ENCODE data around the gene NECTIN1. TPM values are rescaled to one million over a fixed set of nuclear protein-coding genes. Genes with fewer than 3 reads are reported as not detected.
A peak's percentile ranks its signal among the peaks of the same experiment; 100 is the strongest.

Gene NECTIN1
- 89.1 TPM for polyA plus RNA-seq (2013, experiment 1 of 4)
- polyA plus RNA-seq (2013, experiment 2 of 4), result 98.6 TPM
- polyA plus RNA-seq (2013, experiment 3 of 4), result 60.9 TPM
- polyA plus RNA-seq (2013, experiment 4 of 4), result 68.4 TPM

- Histone ChIP-seq H3K27ac (ENCODE audit: insufficient read depth, low read depth, low read length, poor library complexity, severe bottlenecking) (peak within 1 kb of the TSS; percentile 74), H3K27me3 (ENCODE audit: control insufficient read depth, insufficient read depth, low read length, poor library complexity, severe bottlenecking) (no peaks in the 10 kb centered on the region), H3K4me3 (ENCODE audit: insufficient read depth, low read depth, low read length) (peak within 1 kb of the TSS; percentile 96), H3K9me3 (ENCODE audit: control insufficient read depth, low read length) (no peaks in the 10 kb centered on the region), H3K36me3 (ENCODE audit: control insufficient read depth, insufficient read depth, low read length) (no peaks in the 10 kb centered on the region), H3K4me1 (ENCODE audit: control insufficient read depth, insufficient read depth, low read length) (peaks cover 32% of the 10 kb centered on the region)
- 0% methylated on average over 128 of the region's 128 CpGs for WGBS, 2 experiments
Measured at GRCh38 chr11:119728651-119729580, at the start of gene NECTIN1. Gene NECTIN1 (minus strand): TSS chr11:119729200. CDS start chr11:119728553, 647 bp downstream.

- H3K27me3 ChIP-seq (ENCODE audit: control insufficient read depth, insufficient read depth, low read length, poor library complexity, severe bottlenecking), result no peaks in the 10 kb centered on the region
- WGBS, 2 experiments, result 87 to 88% methylated on average over 15 of the region's 15 CpGs
- no peaks in the 10 kb centered on the region for H3K9me3 ChIP-seq (ENCODE audit: control insufficient read depth, low read length)
- no peaks in the 10 kb centered on the region for H3K4me1 ChIP-seq (ENCODE audit: control insufficient read depth, insufficient read depth, low read length)
- H3K27ac ChIP-seq (ENCODE audit: insufficient read depth, low read depth, low read length, poor library complexity, severe bottlenecking), result no peak overlapping the region
- H3K36me3 ChIP-seq (ENCODE audit: control insufficient read depth, insufficient read depth, low read length), result no peaks in the 10 kb centered on the region
- no peak overlapping the region for H3K4me3 ChIP-seq (ENCODE audit: insufficient read depth, low read depth, low read length)
Measured at GRCh38 chr11:119778391-119779194, 49.6 kb upstream of the NECTIN1 start.

- H3K9me3 ChIP-seq (ENCODE audit: control insufficient read depth, low read length), result no peaks in the 10 kb centered on the region
- H3K27ac ChIP-seq (ENCODE audit: insufficient read depth, low read depth, low read length, poor library complexity, severe bottlenecking), result no peak overlapping the region
- H3K4me1 ChIP-seq (ENCODE audit: control insufficient read depth, insufficient read depth, low read length), result no peaks in the 10 kb centered on the region
- H3K36me3 ChIP-seq (ENCODE audit: control insufficient read depth, insufficient read depth, low read length), result no peaks in the 10 kb centered on the region
- WGBS, 2 experiments, result 94 to 95% methylated on average over 10 of the region's 10 CpGs
- H3K4me3 ChIP-seq (ENCODE audit: insufficient read depth, low read depth, low read length), result no peak overlapping the region
- H3K27me3 ChIP-seq (ENCODE audit: control insufficient read depth, insufficient read depth, low read length, poor library complexity, severe bottlenecking), result no peaks in the 10 kb centered on the region
Measured at GRCh38 chr11:119777940-119778339, 48.9 kb upstream of the NECTIN1 start.

- Histone ChIP-seq H3K27ac (ENCODE audit: insufficient read depth, low read depth, low read length, poor library complexity, severe bottlenecking) (no peak overlapping the region), H3K4me3 (ENCODE audit: insufficient read depth, low read depth, low read length) (no peak overlapping the region), H3K4me1 (ENCODE audit: control insufficient read depth, insufficient read depth, low read length) (no peaks in the 10 kb centered on the region), H3K9me3 (ENCODE audit: control insufficient read depth, low read length) (no peaks in the 10 kb centered on the region), H3K36me3 (ENCODE audit: control insufficient read depth, insufficient read depth, low read length) (no peaks in the 10 kb centered on the region), H3K27me3 (ENCODE audit: control insufficient read depth, insufficient read depth, low read length, poor library complexity, severe bottlenecking) (no peaks in the 10 kb centered on the region)
- 85 to 88% methylated on average over 5 of the region's 5 CpGs for WGBS, 2 experiments
Measured at GRCh38 chr11:119776651-119777050, 47.7 kb upstream of the NECTIN1 start.

- H3K4me3 ChIP-seq (ENCODE audit: insufficient read depth, low read depth, low read length), result no peak overlapping the region
- no peaks in the 10 kb centered on the region for H3K4me1 ChIP-seq (ENCODE audit: control insufficient read depth, insufficient read depth, low read length)
- H3K9me3 ChIP-seq (ENCODE audit: control insufficient read depth, low read length), result no peaks in the 10 kb centered on the region
- no peak overlapping the region for H3K27ac ChIP-seq (ENCODE audit: insufficient read depth, low read depth, low read length, poor library complexity, severe bottlenecking)
- H3K27me3 ChIP-seq (ENCODE audit: control insufficient read depth, insufficient read depth, low read length, poor library complexity, severe bottlenecking), result no peaks in the 10 kb centered on the region
- H3K36me3 ChIP-seq (ENCODE audit: control insufficient read depth, insufficient read depth, low read length), result no peaks in the 10 kb centered on the region
- 82 to 84% methylated on average over 4 of the region's 4 CpGs for WGBS, 2 experiments
Measured at GRCh38 chr11:119776031-119776636, 47.1 kb upstream of the NECTIN1 start.

GRCh38 chr11:119774172-119774763, 45.3 kb upstream of the NECTIN1 start:
- Histone ChIP-seq H3K9me3 (ENCODE audit: control insufficient read depth, low read length) (no peaks in the 10 kb centered on the region), H3K27ac (ENCODE audit: insufficient read depth, low read depth, low read length, poor library complexity, severe bottlenecking) (no peak overlapping the region), H3K36me3 (ENCODE audit: control insufficient read depth, insufficient read depth, low read length) (no peaks in the 10 kb centered on the region), H3K4me1 (ENCODE audit: control insufficient read depth, insufficient read depth, low read length) (no peaks in the 10 kb centered on the region), H3K27me3 (ENCODE audit: control insufficient read depth, insufficient read depth, low read length, poor library complexity, severe bottlenecking) (no peaks in the 10 kb centered on the region), H3K4me3 (ENCODE audit: insufficient read depth, low read depth, low read length) (no peak overlapping the region)
- 94 to 100% methylated on average over 1 of the region's 1 CpG for WGBS, 2 experiments

GRCh38 chr11:119772641-119773415, 43.8 kb upstream of the NECTIN1 start:
- Histone ChIP-seq H3K27me3 (ENCODE audit: control insufficient read depth, insufficient read depth, low read length, poor library complexity, severe bottlenecking) (no peaks in the 10 kb centered on the region), H3K4me3 (ENCODE audit: insufficient read depth, low read depth, low read length) (no peak overlapping the region)
- WGBS, 2 experiments, result 81 to 85% methylated on average over 8 of the region's 8 CpGs

GRCh38 chr11:119772076-119772475, 43.1 kb upstream of the NECTIN1 start:
- H3K9me3 ChIP-seq (ENCODE audit: control insufficient read depth, low read length), result no peaks in the 10 kb centered on the region
- H3K4me1 ChIP-seq (ENCODE audit: control insufficient read depth, insufficient read depth, low read length), result no peaks in the 10 kb centered on the region
- H3K36me3 ChIP-seq (ENCODE audit: control insufficient read depth, insufficient read depth, low read length), result no peaks in the 10 kb centered on the region
- H3K27me3 ChIP-seq (ENCODE audit: control insufficient read depth, insufficient read depth, low read length, poor library complexity, severe bottlenecking), result no peaks in the 10 kb centered on the region
- no peak overlapping the region for H3K27ac ChIP-seq (ENCODE audit: insufficient read depth, low read depth, low read length, poor library complexity, severe bottlenecking)
- no peak overlapping the region for H3K4me3 ChIP-seq (ENCODE audit: insufficient read depth, low read depth, low read length)

More at GRCh38 chr11:119772641-119773415, 43.8 kb upstream of the NECTIN1 start:
- no peaks in the 10 kb centered on the region for H3K36me3 ChIP-seq (ENCODE audit: control insufficient read depth, insufficient read depth, low read length)
- H3K4me1 ChIP-seq (ENCODE audit: control insufficient read depth, insufficient read depth, low read length), result no peaks in the 10 kb centered on the region
- H3K9me3 ChIP-seq (ENCODE audit: control insufficient read depth, low read length), result no peaks in the 10 kb centered on the region
- H3K27ac ChIP-seq (ENCODE audit: insufficient read depth, low read depth, low read length, poor library complexity, severe bottlenecking), result no peak overlapping the region

GRCh38 chr11:119771172-119771770, 42.3 kb upstream of the NECTIN1 start:
- H3K4me3 ChIP-seq (ENCODE audit: insufficient read depth, low read depth, low read length), result no peak overlapping the region
- no peaks in the 10 kb centered on the region for H3K27me3 ChIP-seq (ENCODE audit: control insufficient read depth, insufficient read depth, low read length, poor library complexity, severe bottlenecking)
- no peaks in the 10 kb centered on the region for H3K9me3 ChIP-seq (ENCODE audit: control insufficient read depth, low read length)
- 92 to 96% methylated on average over 8 to 9 of the region's 9 CpGs for WGBS, 2 experiments
- H3K36me3 ChIP-seq (ENCODE audit: control insufficient read depth, insufficient read depth, low read length), result no peaks in the 10 kb centered on the region
- no peak overlapping the region for H3K27ac ChIP-seq (ENCODE audit: insufficient read depth, low read depth, low read length, poor library complexity, severe bottlenecking)
- no peaks in the 10 kb centered on the region for H3K4me1 ChIP-seq (ENCODE audit: control insufficient read depth, insufficient read depth, low read length)
